GM12878 (cell line): ENCODE measurements around the gene LIG3. TPM values are rescaled to one million over a fixed set of nuclear protein-coding genes. Genes with fewer than 3 reads are reported as not detected.
"Not testable (repeated sequence)": the region's sequence is repeated elsewhere in the genome, so short reads cannot be mapped to it uniquely, and the experiment has no call there.

Source experiments
- ATAC-seq: fragments of 200-7000 bp; cut with Tn5 transposase; 3 replicates; pipeline ENCODE4 v1.9.1; 2020; ENCODE audit warnings: mild to moderate bottlenecking, moderate library complexity
- BruUV-seq: library from RNA; stranded (reverse); fragments of 400-500 nt; replicated peaks from 2 replicates; lab custom pipeline; 2021; lab: Mats Ljungman, UMichigan
- CTCF ChIA-PET: fragments of 300-600 bp; sonication (Branson Sonifier 250); formaldehyde crosslinking; extraction: SDS; loops from one replicate; lab custom pipeline; 2021; ENCODE audit warnings: inconsistent platforms; lab: Yijun Ruan, JAX
- POLR2A ChIA-PET: fragments of 350-600 bp; formaldehyde crosslinking; extraction: SDS; loops from one replicate; lab custom pipeline; 2021; ENCODE audit warnings: inconsistent platforms; lab: Charles Lee
- RAD21 ChIA-PET: fragments of 300-600 bp; sonication (Branson Sonifier 250); formaldehyde crosslinking; loops from one replicate; lab custom pipeline; 2023; ENCODE audit warnings: antibody characterized with exemption; ENCODE audit not compliant: unreplicated experiment; lab: Charles Lee
- SMC1A ChIA-PET: fragments of 300-600 bp; sonication (Branson Sonifier 250); formaldehyde crosslinking; loops from one replicate; lab custom pipeline; 2023; ENCODE audit not compliant: unreplicated experiment, uncharacterized antibody; lab: Charles Lee
- DNase-seq: peaks from one replicate; pipeline ENCODE4 v3.0.0-alpha.2; 2011; ENCODE audit warnings: low read depth, low spot score
- FAIRE-seq: peaks from 3 replicates; lab custom pipeline; 2011; peaks lifted over from hg19 to GRCh38; lab: Jason Lieb, UNC
- H2AFZ ChIP-seq: 2 replicates; pipeline ENCODE4 v1.6.0; 2011; ENCODE audit warnings: low read depth, low read length, control low read depth; ENCODE audit not compliant: control insufficient read depth
- H3K27ac ChIP-seq: 2 replicates; pipeline ENCODE4 v1.5.1; 2011; ENCODE audit warnings: control low read depth; ENCODE audit not compliant: control insufficient read depth, insufficient read depth
- H3K27me3 ChIP-seq, 2 experiments: replicated peaks in 1 of 2; 2 replicates each; pipeline versions ENCODE4 v1.6.0 to v1.6.1; 2011; ENCODE audit warnings: low read length in 1 of 2; ENCODE audit not compliant: control insufficient read depth in 2 of 2, insufficient read depth in 2 of 2
- H3K36me3 ChIP-seq, 2 experiments: 2 replicates each; pipeline ENCODE4 v1.5.1; 2011; ENCODE audit warnings: low read length in 1 of 2; ENCODE audit not compliant: control insufficient read depth in 2 of 2, insufficient read depth in 2 of 2
- H3K4me1 ChIP-seq: 2 replicates; pipeline ENCODE4 v1.6.1; 2011; ENCODE audit warnings: mild to moderate bottlenecking, low read length, moderate library complexity, mixed read lengths; ENCODE audit not compliant: control insufficient read depth, insufficient read depth
- H3K4me2 ChIP-seq: 2 replicates; pipeline ENCODE4 v1.6.0; 2011; ENCODE audit warnings: control low read depth; ENCODE audit not compliant: control insufficient read depth, insufficient read depth
- H3K4me3 ChIP-seq: fragments of 200-600 bp; sonication (generic); 2 replicates; pipeline ENCODE4 v1.5.1; 2016
- H3K79me2 ChIP-seq: 2 replicates; pipeline ENCODE4 v1.6.0; 2011; ENCODE audit warnings: low read length; ENCODE audit not compliant: control insufficient read depth, insufficient read depth
- H3K9ac ChIP-seq: 2 replicates; pipeline ENCODE4 v1.8.0; 2011; ENCODE audit warnings: low read length, control low read depth, mixed read lengths; ENCODE audit not compliant: control insufficient read depth, insufficient read depth
- H3K9me3 ChIP-seq: replicated peaks from 3 replicates; pipeline ENCODE4 v1.5.1; 2011; ENCODE audit warnings: mild to moderate bottlenecking, low read length; ENCODE audit not compliant: control insufficient read depth, insufficient read depth
- H4K20me1 ChIP-seq: 2 replicates; pipeline ENCODE4 v1.6.0; 2011; ENCODE audit not compliant: control insufficient read depth, insufficient read depth
- CHD1 ChIP-seq: IDR thresholded peaks from 2 replicates; pipeline ENCODE4 v1.6.1; 2012; ENCODE audit warnings: low read depth, low read length, improper control_type of control experiment
- CREM ChIP-seq: IDR thresholded peaks from 2 replicates; pipeline ENCODE4 v1.6.1; 2014; ENCODE audit warnings: antibody characterized with exemption, low read depth
- IKZF2 ChIP-seq, 2 experiments: fragments of 450-650 bp; IDR thresholded peaks; 2 replicates each; pipeline ENCODE4 v1.6.1; 2017; ENCODE audit warnings: mild to moderate bottlenecking in 2 of 2, moderate library complexity in 2 of 2
- REST ChIP-seq: IDR thresholded peaks from 2 replicates; pipeline ENCODE4 v1.6.1; 2012; ENCODE audit warnings: mild to moderate bottlenecking, low read depth, low read length
- SMAD1 ChIP-seq: fragments of 450-650 bp; IDR thresholded peaks from 2 replicates; pipeline ENCODE4 v1.6.1; 2018; ENCODE audit warnings: mild to moderate bottlenecking, low read depth; ENCODE audit not compliant: partially characterized antibody
- SRF ChIP-seq, 2 experiments: IDR thresholded peaks; 2 replicates each; pipeline ENCODE4 v1.6.1; 2011; ENCODE audit warnings: low read depth in 2 of 2, low read length in 2 of 2, mild to moderate bottlenecking in 1 of 2, moderate library complexity in 1 of 2
- USF2 ChIP-seq: IDR thresholded peaks from 2 replicates; pipeline ENCODE4 v1.6.1; 2011; ENCODE audit warnings: low read depth, low read length, improper control_type of control experiment, borderline replicate concordance
- ZNF217 ChIP-seq: fragments of 450-650 bp; IDR thresholded peaks from 2 replicates; pipeline ENCODE4 v1.6.1; 2017; ENCODE audit warnings: antibody characterized with exemption, mild to moderate bottlenecking
- WGBS: methylation state at CpG from one replicate; pipeline ENCODE4 v1.1.6; 2016; ENCODE audit warnings: low lambda C conversion rate; ENCODE audit not compliant: insufficient replicate concordance, insufficient coverage; ENCODE audit errors: missing lambda C conversion rate; 5-methylcytosine and 5-hydroxymethylcytosine counted together
- in situ Hi-C: fragments of 300-500 bp; cut with MboI; formaldehyde crosslinking; loops from 9 replicates; pipeline ENCODE4 v1.14.3; 2018; ENCODE audit warnings: mixed read lengths
- intact Hi-C: fragments of 100-400 bp; cut with micrococcal nuclease; formaldehyde crosslinking; loops from one replicate; pipeline ENCODE4 v1.14.2; 2022; ENCODE audit not compliant: unreplicated experiment
- polyA plus RNA-seq, 11 experiments: library from polyadenylated mRNA; depleted of rRNA in 4 of 11; unstranded in 6 of 11; stranded (reverse) in 5 of 11; fragments of >200 nt; fragmentation: Nextera tagmentation in 4 of 11; fragmentation: Illumina TruSeq in 1 of 11; extraction: Ambion mirVana in 4 of 11; extraction: Trizol in 1 of 11; gene quantifications; 1 replicate in 1 of 11; 2 replicates in 10 of 11; pipeline versions ENCODE4 v1.2.1 to v1.2.3, GENCODE V29; 2011 to 2016; ENCODE audit warnings: inconsistent platforms in 2 of 11, missing spikeins in 2 of 11, low read depth in 1 of 11
- total RNA-seq, 4 experiments: library from RNA; depleted of rRNA in 3 of 4; stranded (reverse); fragments of >200 nt in 3 of 4; fragmentation: Illumina TruSeq in 1 of 4; extraction: Trizol in 1 of 4; gene quantifications; 2 replicates each; pipeline versions ENCODE4 v1.2.1 to v1.2.3, GENCODE V29; 2013 to 2021

LIG3 gene
- total and polyA plus RNA-seq, 10 of the 15 experiments (the other 5 are each of a cell fraction or from before 2014, with no cell fraction given), result 6.5 to 45.4 (median 31.0) TPM

GRCh38 chr17:34999456-34999855, 19.1 kb downstream of the LIG3 start (continued):
- TF ChIP-seq USF2 (no peak), CREM (no peak)

GRCh38 chr17:35000965-35001364, 20.7 kb downstream of the LIG3 start:
- RAD21 ChIA-PET, result interaction anchor here (2.7 kb wide), 1 partner anchor 89 kb away, joined by 14 read pairs; no protein-coding TSS in a partner anchor
- H3K9ac ChIP-seq, H3K79me2 ChIP-seq, H3K4me2 ChIP-seq, H4K20me1 ChIP-seq, BruUV-seq, H3K4me1 ChIP-seq, H2AFZ ChIP-seq, in situ Hi-C loops, DNase-seq, FAIRE-seq, H3K27ac ChIP-seq, H3K4me3 ChIP-seq, intact Hi-C loops, H3K27me3 ChIP-seq, ATAC-seq, POLR2A ChIA-PET, H3K9me3 ChIP-seq: not testable (repeated sequence)
- CTCF ChIA-PET, result interaction anchor here (4.7 to 9.8 kb wide), 2 partner anchors 90 to 118 kb away, joined by 40 to 149 read pairs; partner anchors contain the start of genes FNDC8 and RAD51D
- WGBS, result 98% methylated on average over 14 of the region's 14 CpGs
- peaks cover 20 to 21% of the 10 kb centered on the region in 2 experiments; a peak in 3 of 4 replicates for H3K36me3 ChIP-seq
- SMC1A ChIA-PET, result interaction anchor here (0.9 to 7.2 kb wide), 4 partner anchors 10 to 116 kb away, joined by 3 to 101 read pairs (median 16); partner anchors contain the start of gene RAD51D

GRCh38 chr17:35001549-35001948, 21.2 kb downstream of the LIG3 start:
- ChIA-PET RAD21 (no interaction called here), CTCF (interaction anchor here (1.3 to 9.8 kb wide), 2 partner anchors 88 to 117 kb away, joined by 4 to 149 read pairs; partner anchors contain the start of genes FNDC8 and RAD51D), POLR2A (no interaction called here), SMC1A (interaction anchor here (1.2 to 7.2 kb wide), 4 partner anchors 15 to 116 kb away, joined by 3 to 101 read pairs (median 16); partner anchors contain the start of gene RAD51D)
- Histone ChIP-seq H3K79me2 (no peaks in the 10 kb centered on the region), H2AFZ (no peak overlapping the region), H3K27ac (no peak overlapping the region), H3K4me2 (no peak overlapping the region), H3K4me3 (no peak overlapping the region), H3K27me3 (no peaks in the 10 kb centered on the region), H3K9ac (no peak overlapping the region), H3K9me3 (no peaks in the 10 kb centered on the region), H4K20me1 (no peaks in the 10 kb centered on the region), H3K4me1 (no peaks in the 10 kb centered on the region; the same call in 1 of the 2 replicates), H3K36me3 (peaks cover 20% of the 10 kb centered on the region in 2 experiments; a peak in 3 of 4 replicates)
- ATAC-seq (no peak), DNase-seq (no peak), FAIRE-seq (no peak)
- in situ Hi-C loops (no loop called here), intact Hi-C loops (no loop called here)
- BruUV-seq, result no TSS peak
- 97% methylated on average over 2 of the region's 2 CpGs for WGBS
- TF ChIP-seq REST (no peak), SMAD1 (no peak), SRF (IDR thresholded peaks at IDR 0.05; ENCODE audit: low read depth in 2 of 2, low read length in 2 of 2) (no peak), ZNF217 (no peak), IKZF2 (IDR thresholded peaks at IDR 0.05) (no peak), CHD1 (no peak)
